GM19328 (cell line): Measurements from ENCODE around the gene SPRR2B.
"Not testable (repeated sequence)": the region's sequence is repeated elsewhere in the genome, so short reads cannot be mapped to it uniquely, and the experiment has no call there.

Experiments used
- ATAC-seq: cut with Tn5 transposase; IDR thresholded peaks from one replicate; pipeline ENCODE4 v1.9.1; 2021; ENCODE audit warnings: mild to moderate bottlenecking, moderate library complexity; ENCODE audit not compliant: unreplicated experiment

The SPRR2B gene

DNA sequence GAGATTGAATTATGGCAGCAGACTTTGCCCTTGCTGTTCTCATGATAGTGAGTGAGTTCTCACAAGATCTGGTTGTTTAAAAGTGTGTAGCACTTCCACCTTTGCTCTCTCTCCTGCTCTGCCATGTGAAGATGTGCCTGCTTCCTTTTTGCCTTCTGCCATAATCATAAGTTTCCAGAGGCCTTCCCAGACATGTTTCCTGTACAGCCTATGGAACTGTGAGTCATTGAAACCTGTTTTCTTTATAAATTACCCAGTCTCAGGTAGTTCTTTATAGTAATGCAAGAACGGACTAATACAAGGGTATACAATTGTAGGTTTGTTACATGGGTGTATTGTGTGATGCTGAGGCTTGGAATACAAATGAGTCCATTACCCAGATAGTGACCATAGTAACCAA, 36.2 kb downstream of the SPRR2B start:
- no peak for ATAC-seq

DNA sequence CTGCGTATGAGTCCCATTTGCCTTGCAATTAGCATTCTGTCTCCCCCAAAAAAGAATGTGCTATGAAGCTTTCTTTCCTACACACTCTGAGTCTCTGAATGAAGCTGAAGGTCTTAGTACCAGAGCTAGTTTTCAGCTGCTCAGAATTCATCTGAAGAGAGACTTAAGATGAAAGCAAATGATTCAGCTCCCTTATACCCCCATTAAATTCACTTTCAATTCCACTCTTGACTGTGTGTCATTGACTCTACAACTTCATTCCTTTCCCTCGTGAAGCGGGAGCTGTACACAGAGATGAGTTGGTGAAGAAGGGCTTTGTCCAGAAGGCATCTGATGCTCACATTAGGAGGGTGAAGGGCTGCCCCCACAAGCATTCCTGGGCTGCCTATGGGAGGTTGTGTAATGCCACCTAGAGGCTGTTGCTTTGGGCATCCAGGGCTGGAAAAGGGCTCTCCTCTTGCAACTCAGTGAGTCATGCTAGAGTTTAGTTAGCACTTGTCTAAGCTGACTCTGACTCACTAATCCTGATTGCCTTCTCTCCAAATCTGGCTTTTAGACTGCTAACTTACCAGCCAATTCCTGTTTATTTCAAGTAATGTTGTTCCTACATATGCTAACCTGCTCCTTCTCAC, 38.6 kb downstream of the SPRR2B start:
- no peak for ATAC-seq

DNA sequence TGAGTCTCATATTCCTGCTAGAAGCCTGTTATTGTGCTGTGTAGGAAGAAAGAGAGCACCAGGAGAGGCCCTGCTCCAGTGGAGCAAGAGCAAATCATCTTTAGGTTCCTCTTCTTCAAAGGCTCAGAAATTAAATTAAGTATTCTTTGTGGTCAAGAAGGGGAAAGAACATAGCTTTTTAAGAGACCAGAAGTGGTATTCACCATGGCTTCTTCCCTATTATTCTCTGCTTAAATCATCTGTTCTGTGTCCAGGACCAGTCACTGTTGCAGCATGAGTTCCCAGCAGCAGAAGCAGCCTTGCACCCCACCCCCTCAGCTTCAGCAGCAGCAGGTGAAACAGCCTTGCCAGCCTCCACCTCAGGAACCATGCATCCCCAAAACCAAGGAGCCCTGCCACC, 39.3 kb downstream of the SPRR2B start:
- ATAC-seq = no peak

DNA sequence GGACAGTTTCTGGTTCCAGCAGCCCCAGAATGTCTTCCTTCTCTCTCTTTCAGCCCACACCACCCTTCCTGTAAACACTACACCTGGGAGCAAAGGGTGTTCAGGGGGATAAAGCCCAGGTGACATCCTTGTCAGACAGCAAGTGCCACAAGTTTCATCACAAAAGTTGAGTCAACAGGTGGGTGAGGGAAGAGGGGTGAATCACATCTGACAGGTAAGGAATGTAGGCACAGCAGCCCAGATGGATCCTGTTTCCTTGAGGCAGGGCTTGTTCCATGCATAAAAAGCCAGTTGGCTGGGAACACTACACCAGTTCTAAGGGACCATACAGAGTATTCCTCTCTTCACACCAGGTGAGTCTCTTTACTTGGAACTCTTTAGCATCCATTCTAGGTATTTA, 40.5 kb downstream of the SPRR2B start, which contains the start of gene SPRR1B:
TSS of gene SPRR1B (plus strand) at position 309 of the 400 bp plus-strand sequence. CDS start 1,143 bp downstream, outside the sequence.
- ATAC-seq = no peak

DNA sequence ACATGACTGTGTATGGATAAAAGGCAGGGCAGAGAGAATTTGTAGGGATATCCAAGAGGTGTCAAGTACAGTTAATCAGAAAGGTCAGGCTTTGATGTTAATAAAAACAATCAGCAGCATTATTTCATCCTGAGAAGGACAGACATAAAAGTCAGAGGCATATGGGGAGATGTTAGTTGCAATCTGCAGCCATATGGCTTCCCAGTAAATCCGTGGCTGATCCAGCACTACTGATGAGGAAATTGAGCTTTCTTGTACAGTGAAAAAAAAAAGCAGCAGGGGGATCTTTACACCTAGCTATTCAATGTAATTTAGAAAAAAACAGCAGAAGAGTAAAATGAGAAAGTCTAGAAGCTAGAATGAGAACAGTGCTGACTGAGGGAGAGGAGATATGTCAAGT, 42.6 kb downstream of the SPRR2B start:
- ATAC-seq = no peak

DNA sequence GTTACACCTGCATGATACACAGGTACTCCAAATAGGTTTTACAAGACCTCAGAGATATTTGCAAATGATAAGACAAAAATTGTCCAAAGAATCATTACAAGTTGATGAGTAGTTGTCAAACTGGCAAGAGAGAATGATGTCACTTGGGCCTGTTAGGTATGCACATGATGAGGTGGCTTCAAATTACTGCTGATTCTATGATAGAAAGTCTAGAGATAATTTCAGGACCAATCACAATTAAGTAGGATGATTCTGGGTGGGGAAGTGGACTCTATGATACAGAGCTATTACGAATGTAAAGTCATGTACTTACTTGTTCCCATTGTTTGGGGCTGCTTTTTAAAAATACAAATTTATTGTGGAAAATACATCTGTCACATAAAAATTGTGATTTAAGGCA, 45.6 kb downstream of the SPRR2B start:
- ATAC-seq = no peak

DNA sequence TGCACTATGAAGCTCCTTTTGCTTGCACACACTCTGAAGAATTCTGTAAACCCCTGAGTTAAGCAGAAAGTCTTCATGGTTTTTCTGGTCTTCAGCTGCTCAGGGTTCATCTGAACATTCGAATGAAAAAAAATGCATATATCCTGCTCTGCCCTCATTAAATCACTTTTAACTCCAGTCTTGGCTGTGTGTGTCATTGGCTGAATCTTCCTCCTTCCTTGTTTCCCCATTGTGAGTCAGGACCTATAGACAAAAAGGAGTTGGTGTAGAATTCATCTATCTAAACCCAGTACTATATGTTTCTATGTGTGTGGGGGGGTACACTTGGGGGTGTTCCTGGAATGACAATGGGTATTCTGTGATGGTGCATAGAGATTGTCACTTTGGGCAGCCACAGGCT, 47.0 kb downstream of the SPRR2B start:
- no peak for ATAC-seq

DNA sequence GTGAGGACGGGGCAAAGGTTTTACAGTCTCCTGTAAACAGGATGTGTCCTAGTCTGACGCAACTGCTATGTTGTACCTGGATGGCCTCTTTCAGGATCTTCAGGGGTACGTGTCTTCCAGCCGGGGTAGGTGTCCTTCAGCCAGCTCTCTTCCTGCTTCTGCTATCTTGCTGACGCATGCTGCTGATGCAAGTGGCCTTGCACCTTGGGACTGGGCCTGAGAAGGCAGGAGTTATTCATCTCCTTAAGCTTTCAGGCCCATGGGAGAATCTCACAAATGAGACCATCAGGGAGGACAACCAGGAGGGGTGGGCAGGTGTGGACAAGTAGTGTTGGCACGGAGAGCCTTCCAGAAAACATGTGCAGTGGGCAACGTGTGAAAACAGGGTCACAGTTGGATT, 48.3 kb downstream of the SPRR2B start:
- no peak for ATAC-seq

DNA sequence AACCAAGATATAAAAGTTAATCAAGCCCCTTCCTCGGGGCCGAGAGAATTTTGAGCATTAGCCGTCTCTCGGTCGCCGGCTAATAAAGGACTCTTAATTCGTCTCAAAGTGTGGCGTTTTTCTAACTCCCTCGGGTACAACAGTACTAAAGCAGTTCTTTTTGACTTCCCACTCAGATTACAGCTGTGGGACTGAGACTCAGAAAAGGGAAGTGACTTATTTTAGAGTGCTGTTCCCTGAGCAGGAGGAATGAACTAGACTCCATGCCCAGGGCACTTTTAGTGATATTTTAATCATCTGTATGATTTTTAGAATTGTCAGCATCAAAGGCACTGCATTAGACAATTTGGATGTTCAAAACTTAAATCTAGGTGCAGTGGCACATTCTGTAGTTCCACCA, 49.1 kb downstream of the SPRR2B start:
- not testable (repeated sequence) for ATAC-seq

DNA sequence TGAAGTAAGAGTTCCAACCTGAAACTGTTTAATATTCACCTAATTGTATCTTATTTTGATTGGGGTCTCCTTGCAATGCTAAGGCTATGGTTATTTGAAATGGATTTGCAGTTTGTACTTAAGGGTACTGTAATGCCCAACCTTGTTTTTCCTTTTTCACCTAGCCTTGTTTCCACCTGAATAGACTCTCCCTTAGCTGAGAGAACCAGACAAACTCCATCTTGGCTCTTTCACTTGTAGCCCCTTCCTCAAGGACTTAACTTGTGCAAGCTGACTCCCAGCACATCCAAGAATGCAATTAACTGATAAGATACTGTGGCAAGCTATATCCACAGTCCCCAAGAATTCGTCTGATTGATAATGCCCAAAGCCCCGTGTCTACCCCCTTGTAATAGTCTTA, 49.6 kb downstream of the SPRR2B start:
- ATAC-seq = not testable (repeated sequence)
